GM21737 (cell line): ENCODE data around the gene CDH13.

Experiments used
- ATAC-seq: cut with Tn5 transposase; IDR thresholded peaks from one replicate; pipeline ENCODE4 v1.9.1; 2021; ENCODE audit warnings: mild to moderate bottlenecking, moderate library complexity; ENCODE audit not compliant: unreplicated experiment

CDH13 gene

GRCh38 chr16:82833378-82833993 lies 206.7 kb downstream of the CDH13 start:
- ATAC-seq = no peak

DNA sequence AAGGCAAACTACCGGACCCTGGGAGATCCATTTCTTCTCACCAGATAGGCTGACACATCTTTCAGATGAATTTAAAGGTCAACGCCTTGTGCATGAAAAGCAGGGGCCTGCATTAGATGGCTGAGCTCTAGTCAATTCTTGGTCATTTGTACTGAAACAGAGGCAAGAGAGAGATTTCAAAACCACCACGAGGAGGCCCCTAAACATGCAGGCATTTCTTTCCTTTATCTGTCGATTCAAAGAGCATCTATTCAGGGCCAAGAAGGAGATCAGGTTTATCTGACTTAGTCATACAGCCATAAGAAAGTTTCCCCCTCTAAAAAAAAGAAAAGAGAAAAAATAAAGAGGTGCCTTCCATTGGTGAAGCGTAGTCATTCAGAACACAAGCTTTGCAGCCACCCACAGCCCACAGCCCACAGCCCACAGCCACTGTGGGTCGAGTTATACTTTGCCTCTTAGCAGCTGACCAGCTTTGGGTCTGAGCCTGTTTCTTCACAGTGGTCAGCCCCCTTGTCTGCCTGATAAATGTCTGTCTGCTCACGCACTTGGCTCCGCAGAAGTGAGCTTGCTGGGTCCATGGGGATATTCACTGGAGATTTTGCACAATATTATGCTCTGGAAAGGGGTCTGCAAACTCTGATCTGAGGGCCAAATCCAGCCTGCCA lies 207.5 kb downstream of the CDH13 start:
- no peak for ATAC-seq

DNA sequence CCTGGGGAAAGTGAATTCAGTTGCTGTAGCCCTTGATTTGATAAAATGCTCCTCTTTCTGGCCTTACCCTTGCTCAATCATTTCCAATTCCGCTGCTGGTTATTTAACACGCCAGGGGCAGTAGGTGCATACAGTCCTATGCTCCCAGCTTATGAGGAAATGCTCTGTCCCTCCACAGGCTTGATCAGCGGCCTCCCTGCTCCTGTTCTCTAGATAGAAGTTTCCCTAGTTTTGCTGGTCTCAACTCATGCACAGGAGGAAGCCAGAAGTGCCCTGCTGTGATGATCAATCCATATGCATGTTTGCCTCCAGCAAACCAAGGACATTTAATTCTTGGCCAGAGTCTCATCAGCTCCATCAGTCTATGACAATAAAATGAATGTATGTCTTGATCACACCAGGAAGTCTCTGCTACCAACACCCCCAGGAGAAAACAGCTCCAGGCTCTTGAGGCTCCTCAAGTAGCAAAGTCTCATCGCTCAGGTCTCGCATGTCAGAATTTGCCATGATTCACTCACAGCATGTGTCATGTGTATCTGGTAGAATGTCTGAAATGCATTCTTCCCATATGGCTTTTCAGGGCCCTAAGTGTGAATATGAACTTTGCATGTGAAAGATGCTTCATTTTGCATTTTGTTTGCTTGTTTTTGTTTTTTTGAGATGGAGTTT lies 208.9 kb downstream of the CDH13 start:
- no peak for ATAC-seq

DNA sequence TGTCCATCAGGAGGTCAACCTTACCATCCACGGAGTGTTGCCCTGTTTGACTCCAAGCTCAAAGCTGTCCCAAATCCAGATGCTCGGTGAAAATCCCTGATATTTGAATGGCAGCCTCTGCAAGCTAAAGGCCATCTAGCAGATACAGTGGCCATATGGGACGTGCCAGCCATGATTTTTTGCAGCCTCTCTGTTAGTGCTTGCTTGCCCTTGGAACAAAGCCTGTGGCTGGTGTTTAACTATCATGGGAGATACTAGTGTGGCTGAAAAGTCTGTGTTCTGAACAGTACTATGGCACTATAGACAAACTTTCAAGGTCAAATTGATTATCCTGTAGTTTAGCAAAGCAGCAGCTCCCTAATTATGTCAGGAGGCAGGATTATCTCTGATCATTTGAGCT lies 214.3 kb downstream of the CDH13 start:
- ATAC-seq = no peak

GRCh38 chr16:82843606-82844271 lies 217.0 kb downstream of the CDH13 start:
- no peak for ATAC-seq

DNA sequence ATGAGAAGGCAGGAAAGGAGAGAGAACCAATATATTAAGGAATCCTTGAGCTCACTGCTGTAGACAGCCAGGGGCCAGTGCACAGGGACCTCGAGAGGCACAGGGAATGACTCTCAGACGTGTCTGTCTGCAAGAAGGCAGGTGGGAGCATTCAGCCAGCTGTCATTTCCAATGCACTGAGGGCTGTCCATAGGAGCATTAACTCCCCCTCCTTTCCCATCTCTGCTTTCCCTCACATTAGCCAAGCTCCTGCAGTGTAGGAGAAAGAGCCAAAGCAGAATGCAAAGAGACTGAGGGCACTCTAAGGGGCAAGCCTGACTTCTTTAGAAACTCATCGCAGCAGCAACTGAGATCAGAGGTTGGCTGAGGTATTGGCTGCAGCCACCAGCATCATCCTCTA lies 218.3 kb downstream of the CDH13 start:
- no peak for ATAC-seq

- ATAC-seq = no peak
Measured at GRCh38 chr16:82846806-82847205, 220.0 kb downstream of the CDH13 start.

GRCh38 chr16:82848013-82848412 lies 221.2 kb downstream of the CDH13 start:
- ATAC-seq = no peak

- ATAC-seq = no peak
Measured at GRCh38 chr16:82852388-82853008, 225.7 kb downstream of the CDH13 start.

GRCh38 chr16:82855471-82855870 lies 228.7 kb downstream of the CDH13 start:
- ATAC-seq = no peak

- ATAC-seq = no peak
Measured at GRCh38 chr16:82857693-82858365, 231.1 kb downstream of the CDH13 start.

DNA sequence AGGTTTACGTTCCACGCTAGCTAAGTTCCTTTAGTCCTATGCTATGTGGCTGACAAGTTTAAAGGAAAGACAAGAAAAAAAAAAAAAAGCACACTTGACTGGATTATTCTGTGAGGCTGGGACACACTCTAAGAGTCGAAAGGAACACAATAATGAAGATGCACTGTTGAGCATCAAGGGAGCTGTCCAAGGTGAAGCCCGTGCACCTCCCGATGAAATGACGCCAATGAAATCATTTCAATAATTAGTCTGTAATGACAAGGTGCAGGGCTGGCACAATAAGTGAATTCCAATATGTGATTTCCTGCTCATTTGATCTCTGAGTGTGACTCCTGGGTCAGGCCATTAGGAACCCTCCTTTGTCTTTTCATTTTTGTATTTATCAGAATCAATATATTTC lies 232.9 kb downstream of the CDH13 start:
- no peak for ATAC-seq

DNA sequence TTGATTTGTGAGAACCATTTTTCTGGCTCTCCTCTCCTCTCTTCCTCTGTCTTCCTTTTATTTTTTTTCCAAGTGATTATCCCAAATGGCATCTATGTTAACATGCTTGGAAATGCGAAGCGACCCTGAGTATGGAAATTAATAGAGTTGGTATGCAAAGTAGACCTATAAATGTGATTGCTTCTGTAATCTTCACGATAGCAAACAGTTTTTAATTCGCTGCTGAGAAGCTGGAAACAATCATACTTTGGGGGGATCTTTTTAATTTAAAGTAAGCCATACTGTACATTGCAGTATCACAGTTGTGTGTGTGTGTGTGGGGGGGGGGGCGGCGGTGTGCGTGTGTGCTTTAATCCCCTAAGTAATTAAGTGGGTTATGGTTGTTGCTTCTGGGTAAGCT lies 233.3 kb downstream of the CDH13 start:
- ATAC-seq = no peak

- ATAC-seq = no peak
Measured at GRCh38 chr16:82862057-82862456, 235.3 kb downstream of the CDH13 start.

DNA sequence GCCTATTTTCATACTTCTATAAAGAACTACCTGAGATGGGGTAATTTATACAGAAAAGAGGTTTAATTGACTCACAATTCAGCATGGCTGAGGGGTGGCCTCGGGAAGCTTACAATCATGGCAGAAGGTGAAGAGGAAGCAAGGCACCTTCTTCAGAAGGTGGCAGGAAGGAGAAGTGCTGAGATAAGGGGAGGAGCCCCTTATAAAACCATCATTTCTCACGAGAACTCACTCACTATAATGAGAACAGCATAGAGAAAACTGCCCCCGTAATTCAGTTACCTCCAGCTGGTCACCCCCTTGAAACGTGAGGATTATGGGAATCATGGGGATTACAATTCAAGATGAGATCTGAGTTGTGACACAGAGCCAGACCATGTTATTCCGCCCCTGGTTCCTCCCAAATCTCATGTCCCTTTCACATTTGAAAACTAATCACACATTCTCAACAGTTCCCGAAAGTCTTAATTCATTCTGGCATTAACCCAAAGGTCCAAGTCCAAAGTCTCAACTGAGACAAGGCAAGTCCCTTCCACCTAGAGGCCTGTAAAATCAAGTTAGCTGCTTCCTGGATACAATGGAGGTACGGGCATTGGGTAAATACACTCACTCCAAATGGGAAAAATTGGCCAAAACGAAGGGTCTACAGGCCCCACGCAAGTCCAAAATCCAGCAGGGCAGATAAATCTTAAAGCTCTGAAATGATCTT lies 237.7 kb downstream of the CDH13 start:
- no peak for ATAC-seq

DNA sequence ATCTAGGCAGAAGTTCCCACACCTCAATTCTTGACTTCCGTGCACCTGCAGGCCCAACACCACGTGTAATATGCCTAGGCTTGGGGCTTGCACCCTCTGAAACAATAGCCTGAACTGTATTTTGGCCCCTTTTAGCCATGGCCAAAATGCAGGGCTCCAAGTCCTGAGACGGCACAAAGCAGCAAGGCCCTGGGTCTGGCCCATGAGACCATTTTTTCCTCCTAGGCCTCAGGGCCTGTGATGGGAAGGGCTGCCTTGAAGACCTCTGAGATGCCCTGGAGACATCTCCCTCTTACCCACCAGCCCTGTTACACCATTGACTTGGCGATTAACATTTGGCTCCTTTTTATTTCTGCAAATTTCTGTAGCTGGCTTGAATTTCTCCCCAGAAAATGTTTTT lies 238.6 kb downstream of the CDH13 start:
- ATAC-seq = no peak

DNA sequence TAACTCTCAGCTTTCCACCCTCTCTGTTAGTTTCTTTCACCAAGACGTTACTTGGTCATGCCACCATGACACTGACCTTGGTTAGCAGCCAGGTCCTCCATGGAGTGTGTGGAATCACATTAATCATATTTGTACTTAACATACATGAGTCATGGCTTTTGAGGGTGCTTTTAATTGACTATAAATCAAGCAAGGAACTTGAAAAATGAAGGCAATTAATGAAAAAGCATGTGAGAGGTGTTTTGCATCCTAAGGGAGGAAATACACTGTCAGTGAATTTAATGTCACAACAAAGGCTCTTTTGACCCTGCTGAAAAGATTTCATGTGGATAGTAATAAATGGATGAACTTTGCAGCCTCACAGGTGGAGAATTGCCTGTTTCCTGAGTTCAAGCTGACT lies 240.7 kb downstream of the CDH13 start:
- ATAC-seq = no peak

GRCh38 chr16:82874271-82874670 lies 247.5 kb downstream of the CDH13 start:
- ATAC-seq = no peak

GRCh38 chr16:82874672-82875071 lies 247.9 kb downstream of the CDH13 start:
- no peak for ATAC-seq

DNA sequence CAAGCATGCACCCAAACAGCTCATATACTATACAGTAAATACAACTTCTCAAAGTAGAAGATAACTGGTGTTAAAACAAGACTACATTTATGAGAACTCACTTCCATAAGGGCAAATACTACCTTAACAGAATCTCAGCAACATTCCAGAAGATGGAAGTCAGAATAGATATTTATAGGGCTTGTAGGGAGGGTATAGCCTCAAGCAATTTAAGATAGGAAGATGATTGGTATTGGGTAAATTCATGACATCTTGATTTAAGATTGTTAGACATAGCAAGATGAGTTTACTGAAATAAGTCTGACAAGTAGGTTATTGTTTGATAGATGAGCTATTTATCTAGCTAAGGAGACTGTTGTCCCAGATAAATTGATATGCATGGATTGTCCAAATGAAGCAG lies 250.2 kb downstream of the CDH13 start:
- no peak for ATAC-seq
